HCT116 (cell line): Measurements from ENCODE around the gene CELF1.

Experiments used
- CTCF ChIP-seq, 3 experiments: fragments of 200-600 bp in 1 of 3; sonication (generic) in 1 of 3; IDR thresholded peaks in 2 of 3; conservative IDR thresholded peaks in 1 of 3; 2 replicates each; pipeline ENCODE4 v1.5.1; 2012 to 2017; ENCODE audit warnings: low read depth in 2 of 3, low read length in 2 of 3, antibody characterized with exemption in 1 of 3, borderline replicate concordance in 1 of 3, control low read depth in 1 of 3, mild to moderate bottlenecking in 1 of 3, mixed read lengths in 1 of 3, mixed run types in 1 of 3, moderate library complexity in 1 of 3; ENCODE audit not compliant: insufficient read depth in 1 of 3
- ELF1 ChIP-seq: IDR thresholded peaks from 2 replicates; pipeline ENCODE4 v1.6.1; 2012; ENCODE audit warnings: low read depth, borderline replicate concordance
- EZH2phosphoT487 ChIP-seq: fragments of 200-600 bp; IDR thresholded peaks from 2 replicates; pipeline ENCODE4 v1.6.1; 2018; ENCODE audit warnings: antibody characterized with exemption, borderline replicate concordance
- POLR2A ChIP-seq: IDR thresholded peaks from 2 replicates; pipeline ENCODE4 v1.7.0; 2011; ENCODE audit warnings: borderline replicate concordance; ENCODE audit not compliant: insufficient read depth, insufficient read length; ENCODE audit errors: extremely low read depth
- POLR2AphosphoS5 ChIP-seq: IDR thresholded peaks from 2 replicates; pipeline ENCODE4 v1.6.1; 2011; ENCODE audit warnings: mild to moderate bottlenecking, low read depth, low read length, moderate library complexity
- RAD21 ChIP-seq: IDR thresholded peaks from 2 replicates; pipeline ENCODE4 v1.6.1; 2012; ENCODE audit warnings: low read depth, mild to moderate bottlenecking
- SP1 ChIP-seq: IDR thresholded peaks from 2 replicates; pipeline ENCODE4 v1.6.1; 2012; ENCODE audit warnings: low read depth
- YY1 ChIP-seq: IDR thresholded peaks from 2 replicates; pipeline ENCODE4 v1.6.1; 2011; ENCODE audit warnings: low read length, low read depth, moderate library complexity, mild to moderate bottlenecking; ENCODE audit not compliant: insufficient replicate concordance; ENCODE audit errors: extremely low read depth
- TF ChIP-seq, protein P1 (sequence below): IDR thresholded peaks from 2 replicates; pipeline ENCODE4 v1.6.1; 2012

GRCh38 chr11:47451436-47451835 lies 101.5 kb downstream of the CELF1 start:
- TF ChIP-seq CTCF (IDR thresholded peaks at IDR 0.05 in 2 of 3, conservative IDR thresholded peaks at IDR 0.05 in 1 of 3; ENCODE audit: borderline replicate concordance in 1 of 3, insufficient read depth in 1 of 3, low read depth in 2 of 3, low read length in 2 of 3): no peak
- no peak for TF ChIP-seq ELF1
- no peak for TF ChIP-seq SP1
- TF ChIP-seq, protein P1, sequence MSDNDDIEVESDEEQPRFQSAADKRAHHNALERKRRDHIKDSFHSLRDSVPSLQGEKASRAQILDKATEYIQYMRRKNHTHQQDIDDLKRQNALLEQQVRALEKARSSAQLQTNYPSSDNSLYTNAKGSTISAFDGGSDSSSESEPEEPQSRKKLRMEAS: no peak
- no peak for TF ChIP-seq RAD21
- TF ChIP-seq POLR2A: no peak
- TF ChIP-seq POLR2AphosphoS5: no peak
- TF ChIP-seq EZH2phosphoT487: no peak
- TF ChIP-seq YY1: no peak
